Astrocyte (in vitro differentiated cells and primary cell): ENCODE measurements around the gene GNB1L.

Experiments used
- CTCF ChIP-seq: IDR thresholded peaks from 2 replicates; pipeline ENCODE4 v1.5.1; 2011; ENCODE audit warnings: low read depth, mild to moderate bottlenecking, inconsistent platforms, low read length, moderate library complexity; ENCODE audit not compliant: insufficient read depth
- EZH2 ChIP-seq: IDR thresholded peaks from 2 replicates; pipeline ENCODE4 v1.6.1; 2012; ENCODE audit warnings: mild to moderate bottlenecking, low read length, inconsistent platforms; ENCODE audit not compliant: insufficient read depth

- no peak for TF ChIP-seq CTCF
- no peak for TF ChIP-seq EZH2
Observed at GRCh38 chr22:19846620-19847344, 7.9 kb downstream of the GNB1L start.
